Keratinocyte (primary cell): ENCODE measurements around the gene KNCN. TPM values are rescaled to one million over a fixed set of nuclear protein-coding genes. Genes with fewer than 3 reads are reported as not detected.

Experiments used
- DNase-seq: peaks from one replicate; pipeline ENCODE4 v3.0.0-alpha.2; 2011; ENCODE audit warnings: low read depth, missing footprints, low spot score
- FAIRE-seq: peaks from 2 replicates; lab custom pipeline; 2011; peaks lifted over from hg19 to GRCh38; lab: Jason Lieb, UNC
- H2AFZ ChIP-seq: 2 replicates; pipeline ENCODE4 v1.6.0; 2012; ENCODE audit warnings: low read length, control low read depth, inconsistent platforms; ENCODE audit not compliant: control insufficient read depth
- H3K27ac ChIP-seq: 2 replicates; pipeline ENCODE4 v1.5.1; 2011; ENCODE audit warnings: low read length; ENCODE audit not compliant: control insufficient read depth, insufficient read depth
- H3K27me3 ChIP-seq: 3 replicates; pipeline ENCODE4 v1.6.0; 2011; ENCODE audit warnings: low read length; ENCODE audit not compliant: control insufficient read depth, insufficient read depth; ENCODE audit errors: extremely low read depth
- H3K36me3 ChIP-seq, 2 experiments: 2 replicates in 1 of 2; 3 replicates in 1 of 2; pipeline ENCODE4 v1.5.1; 2011; ENCODE audit warnings: low read length in 2 of 2, mild to moderate bottlenecking in 1 of 2; ENCODE audit not compliant: control insufficient read depth in 2 of 2, insufficient read depth in 2 of 2; ENCODE audit errors: extremely low read depth in 1 of 2
- H3K4me1 ChIP-seq: 3 replicates; pipeline ENCODE4 v1.5.1; 2011; ENCODE audit warnings: low read length; ENCODE audit not compliant: control insufficient read depth, insufficient read depth; ENCODE audit errors: extremely low read depth
- H3K4me2 ChIP-seq: 3 replicates; pipeline ENCODE4 v1.6.0; 2011; ENCODE audit warnings: low read depth, low read length; ENCODE audit not compliant: control insufficient read depth, insufficient read depth; ENCODE audit errors: extremely low read depth
- H3K4me3 ChIP-seq, 3 experiments: fragments of 200-600 bp in 1 of 3; sonication (generic) in 1 of 3; 2 replicates in 2 of 3; 3 replicates in 1 of 3; pipeline ENCODE4 v1.5.1; 2011 to 2016; ENCODE audit warnings: low read length in 3 of 3, mild to moderate bottlenecking in 3 of 3, control low read depth in 2 of 3, inconsistent platforms in 1 of 3, low read depth in 1 of 3, mixed read lengths in 1 of 3, mixed run types in 1 of 3, moderate library complexity in 1 of 3; ENCODE audit not compliant: control insufficient read depth in 2 of 3, insufficient read depth in 2 of 3; ENCODE audit errors: extremely low read depth in 1 of 3
- H3K79me2 ChIP-seq: 2 replicates; pipeline ENCODE4 v1.6.0; 2012; ENCODE audit warnings: low read length; ENCODE audit not compliant: control insufficient read depth, insufficient read depth
- H3K9ac ChIP-seq: 3 replicates; pipeline ENCODE4 v1.6.0; 2011; ENCODE audit warnings: low read length; ENCODE audit not compliant: control insufficient read depth, insufficient read depth; ENCODE audit errors: extremely low read depth
- H3K9me1 ChIP-seq: 3 replicates; pipeline ENCODE4 v1.6.0; 2011; ENCODE audit warnings: low read length; ENCODE audit not compliant: control insufficient read depth, insufficient read depth; ENCODE audit errors: extremely low read depth
- H3K9me3 ChIP-seq: 2 replicates; pipeline ENCODE4 v1.5.1; 2012; ENCODE audit warnings: low read depth, low read length; ENCODE audit not compliant: control insufficient read depth
- H4K20me1 ChIP-seq: 3 replicates; pipeline ENCODE4 v1.6.0; 2011; ENCODE audit warnings: low read length; ENCODE audit not compliant: control insufficient read depth, insufficient read depth; ENCODE audit errors: extremely low read depth
- EZH2 ChIP-seq: IDR thresholded peaks from one replicate; pipeline ENCODE4 v1.6.1; 2012; ENCODE audit warnings: inconsistent platforms, mild to moderate bottlenecking, low read length, moderate library complexity
- dilution Hi-C: fragments of 300-500 bp; cut with MboI; formaldehyde crosslinking; loops from one replicate; pipeline ENCODE4 v1.7.0; 2020; ENCODE audit warnings: low sequenced_read_pairs; ENCODE audit not compliant: extremely low pct_ligation_motif_present
- polyA plus RNA-seq, 5 experiments: library from polyadenylated mRNA; depleted of rRNA in 3 of 5; stranded (reverse) in 3 of 5; stranded (forward) in 1 of 5; unstranded in 1 of 5; fragments of >200 nt; gene quantifications; 1 replicate in 1 of 5; 2 replicates in 3 of 5; 3 replicates in 1 of 5; pipeline versions ENCODE4 v1.2.1 to v1.2.3, GENCODE V29; 2011 to 2012; ENCODE audit warnings: missing spikeins in 2 of 5, low read depth in 1 of 5, low replicate concordance in 1 of 5
- TF ChIP-seq, protein P1 (sequence below), 3 experiments: IDR thresholded peaks in 1 of 3; conservative IDR thresholded peaks in 1 of 3; optimal IDR thresholded peaks in 1 of 3; 2 replicates in 2 of 3; 3 replicates in 1 of 3; pipeline versions ENCODE3 to v1.5.1; 2011; ENCODE audit warnings: low read length in 3 of 3, mild to moderate bottlenecking in 3 of 3, moderate library complexity in 2 of 3, control low read depth in 1 of 3, inconsistent platforms in 1 of 3; ENCODE audit not compliant: insufficient read depth in 2 of 3; ENCODE audit errors: extremely low read depth in 1 of 3

The KNCN gene
- polyA plus RNA-seq, 1 donor (not counting 4 experiments of a cell fraction or from before 2014, with no cell fraction given): not detected

DNA sequence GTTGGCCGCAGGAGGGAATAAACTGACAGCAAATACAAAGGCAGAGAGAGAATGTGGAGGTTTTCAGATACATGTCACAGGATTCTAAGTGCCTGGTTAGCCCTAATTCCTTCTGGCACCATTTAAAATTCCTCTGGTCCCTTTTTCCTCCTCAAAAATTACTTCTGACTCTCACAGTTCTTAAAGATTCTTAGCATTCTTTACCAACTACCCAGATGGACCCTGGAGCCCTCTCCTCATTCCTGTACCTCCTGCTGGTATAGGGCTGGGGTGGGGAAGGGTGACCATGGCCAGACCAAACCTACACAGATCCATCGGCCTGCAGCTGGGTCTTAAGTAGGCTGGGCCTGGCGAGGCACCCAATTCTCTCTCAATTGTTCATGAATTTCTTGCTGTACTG, 45.4 kb upstream of the KNCN start:
- peaks cover 7 to 9% of the 10 kb centered on the region in 2 experiments for H3K36me3 ChIP-seq
- H3K4me3 ChIP-seq: no peak overlapping the region
- H3K9ac ChIP-seq: no peak overlapping the region
- H3K9me3 ChIP-seq: no peaks in the 10 kb centered on the region
- peaks cover 22% of the 10 kb centered on the region for H3K79me2 ChIP-seq
- H3K27me3 ChIP-seq: no peaks in the 10 kb centered on the region
- no peaks in the 10 kb centered on the region for H4K20me1 ChIP-seq
- FAIRE-seq (no peak), DNase-seq (no peak)
- TF ChIP-seq, protein P1, sequence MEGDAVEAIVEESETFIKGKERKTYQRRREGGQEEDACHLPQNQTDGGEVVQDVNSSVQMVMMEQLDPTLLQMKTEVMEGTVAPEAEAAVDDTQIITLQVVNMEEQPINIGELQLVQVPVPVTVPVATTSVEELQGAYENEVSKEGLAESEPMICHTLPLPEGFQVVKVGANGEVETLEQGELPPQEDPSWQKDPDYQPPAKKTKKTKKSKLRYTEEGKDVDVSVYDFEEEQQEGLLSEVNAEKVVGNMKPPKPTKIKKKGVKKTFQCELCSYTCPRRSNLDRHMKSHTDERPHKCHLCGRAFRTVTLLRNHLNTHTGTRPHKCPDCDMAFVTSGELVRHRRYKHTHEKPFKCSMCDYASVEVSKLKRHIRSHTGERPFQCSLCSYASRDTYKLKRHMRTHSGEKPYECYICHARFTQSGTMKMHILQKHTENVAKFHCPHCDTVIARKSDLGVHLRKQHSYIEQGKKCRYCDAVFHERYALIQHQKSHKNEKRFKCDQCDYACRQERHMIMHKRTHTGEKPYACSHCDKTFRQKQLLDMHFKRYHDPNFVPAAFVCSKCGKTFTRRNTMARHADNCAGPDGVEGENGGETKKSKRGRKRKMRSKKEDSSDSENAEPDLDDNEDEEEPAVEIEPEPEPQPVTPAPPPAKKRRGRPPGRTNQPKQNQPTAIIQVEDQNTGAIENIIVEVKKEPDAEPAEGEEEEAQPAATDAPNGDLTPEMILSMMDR (optimal IDR thresholded peaks at IDR 0.05 in 1 of 3, IDR thresholded peaks at IDR 0.05 in 1 of 3, conservative IDR thresholded peaks at IDR 0.05 in 1 of 3; ENCODE audit: extremely low read depth in 1 of 3, insufficient read depth in 2 of 3, low read length in 3 of 3): no peak
- no peak for TF ChIP-seq EZH2
- dilution Hi-C loops: no loop called here
- no peaks in the 10 kb centered on the region for H3K9me1 ChIP-seq
- H2AFZ ChIP-seq: no peak overlapping the region
- no peaks in the 10 kb centered on the region for H3K4me1 ChIP-seq
- no peak overlapping the region for H3K27ac ChIP-seq
- no peak overlapping the region for H3K4me2 ChIP-seq

DNA sequence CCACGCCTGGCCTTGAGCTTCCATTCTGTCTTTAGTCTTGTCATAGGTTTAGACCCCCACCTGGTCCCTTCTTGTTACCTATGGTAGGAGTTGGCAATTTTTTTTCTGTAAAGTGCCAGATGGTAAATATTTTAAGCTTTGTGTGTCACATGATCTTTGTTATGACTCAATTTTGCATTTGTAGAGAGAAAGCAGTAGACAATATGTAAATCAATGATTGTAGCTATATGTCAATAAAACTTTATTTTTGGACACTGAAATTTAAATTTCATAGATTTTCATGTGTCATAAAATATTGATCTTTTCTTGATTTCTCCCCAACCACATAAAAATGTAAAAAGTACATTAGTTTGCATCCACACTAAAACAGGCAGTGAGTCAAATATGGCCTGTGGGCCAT, 44.6 kb upstream of the KNCN start:
- H3K27ac ChIP-seq: no peak overlapping the region
- no peaks in the 10 kb centered on the region for H4K20me1 ChIP-seq
- no peaks in the 10 kb centered on the region for H3K9me1 ChIP-seq
- H3K79me2 ChIP-seq: peaks cover 17% of the 10 kb centered on the region
- H3K4me1 ChIP-seq: no peaks in the 10 kb centered on the region
- no peak overlapping the region for H3K9ac ChIP-seq
- no peak overlapping the region for H3K4me2 ChIP-seq
- H3K4me3 ChIP-seq: no peak overlapping the region
- no peaks in the 10 kb centered on the region for H3K27me3 ChIP-seq
- TF ChIP-seq EZH2: no peak
- TF ChIP-seq, protein P1 (optimal IDR thresholded peaks at IDR 0.05 in 1 of 3, IDR thresholded peaks at IDR 0.05 in 1 of 3, conservative IDR thresholded peaks at IDR 0.05 in 1 of 3; ENCODE audit: extremely low read depth in 1 of 3, insufficient read depth in 2 of 3, low read length in 3 of 3): no peak
- DNase-seq (no peak), FAIRE-seq (no peak)
- H3K9me3 ChIP-seq: no peaks in the 10 kb centered on the region
- H2AFZ ChIP-seq: no peak overlapping the region
- H3K36me3 ChIP-seq: peaks cover 12 to 13% of the 10 kb centered on the region in 2 experiments
- dilution Hi-C loops: no loop called here
